K562 (cell line): ENCODE measurements around the gene WDR5B. TPM values are rescaled to one million over a fixed set of nuclear protein-coding genes. Genes with fewer than 3 reads are reported as not detected.

ENCODE experiments used
- CEBPG ChIP-seq, 3 experiments: fragments of 200-800 bp in 1 of 3; sonication (Bioruptor generic) in 1 of 3; sonication (generic) in 1 of 3; formaldehyde crosslinking in 1 of 3; IDR thresholded peaks in 2 of 3; conservative IDR thresholded peaks in 1 of 3; 2 replicates each; pipeline versions ENCODE4 v1.6.1 to v1.8.0; 2016 to 2022; ENCODE audit warnings: missing compliant biosample characterization in 2 of 3, missing genetic modification characterization in 2 of 3, mild to moderate bottlenecking in 1 of 3, missing genetic modification reagents in 1 of 3
- COPS2 ChIP-seq: fragments of 450-650 bp; conservative IDR thresholded peaks from 2 replicates; pipeline ENCODE4 v1.6.1; 2016; ENCODE audit warnings: mild to moderate bottlenecking, moderate library complexity
- CREM ChIP-seq: IDR thresholded peaks from 2 replicates; pipeline ENCODE4 v1.6.1; 2014; ENCODE audit warnings: antibody characterized with exemption, low read depth
- CTCF ChIP-seq, 3 experiments: IDR thresholded peaks in 2 of 3; conservative IDR thresholded peaks in 1 of 3; 2 replicates each; pipeline ENCODE4 v1.5.1; 2011 to 2012; ENCODE audit warnings: low read length in 3 of 3, mild to moderate bottlenecking in 3 of 3, control low read depth in 2 of 3, improper control_type of control experiment in 1 of 3, inconsistent platforms in 1 of 3, low read depth in 1 of 3, mixed read lengths in 1 of 3, moderate library complexity in 1 of 3; ENCODE audit not compliant: insufficient read depth in 2 of 3
- HCFC1 ChIP-seq: IDR thresholded peaks from 2 replicates; pipeline ENCODE4 v1.6.1; 2012; ENCODE audit warnings: low read depth, low read length, improper control_type of control experiment
- MBD2 ChIP-seq: sonication (generic); IDR thresholded peaks from 2 replicates; pipeline ENCODE4 v1.6.1; 2016; ENCODE audit warnings: low read depth, borderline replicate concordance
- MED1 ChIP-seq: sonication (generic); formaldehyde crosslinking; IDR thresholded peaks from 2 replicates; pipeline ENCODE4 v1.8.1; 2023; ENCODE audit warnings: missing genetic modification reagents, borderline replicate concordance
- MNT ChIP-seq, 2 experiments: fragments of 450-650 bp; conservative IDR thresholded peaks; 2 replicates each; pipeline ENCODE4 v1.6.1; 2017; ENCODE audit warnings: mild to moderate bottlenecking in 2 of 2, moderate library complexity in 2 of 2
- PATZ1 ChIP-seq: fragments of 250-450 bp; sonication (Bioruptor Pico); IDR thresholded peaks from 2 replicates; pipeline ENCODE4 v1.5.0; 2020; ENCODE audit warnings: mild to moderate bottlenecking, borderline replicate concordance
- PPARD ChIP-seq: fragments of 250-450 bp; sonication (Bioruptor Pico); IDR thresholded peaks from 2 replicates; pipeline ENCODE4 v1.8.0; 2022; ENCODE audit warnings: inconsistent platforms, mild to moderate bottlenecking, moderate library complexity
- RBFOX2 ChIP-seq: fragments of 200-400 bp; formaldehyde crosslinking; IDR thresholded peaks from 2 replicates; pipeline ENCODE4 v1.6.1; 2017; ENCODE audit warnings: low read depth, mild to moderate bottlenecking, low read length, moderate library complexity
- RBM17 ChIP-seq: fragments of 200-400 bp; formaldehyde crosslinking; IDR thresholded peaks from 2 replicates; pipeline ENCODE4 v1.6.1; 2017; ENCODE audit warnings: low read depth, mild to moderate bottlenecking, low read length, borderline replicate concordance
- SAFB ChIP-seq: fragments of 200-400 bp; formaldehyde crosslinking; IDR thresholded peaks from 2 replicates; pipeline ENCODE4 v1.6.1; 2017; ENCODE audit warnings: low read depth, low read length, borderline replicate concordance
- SMAD3 ChIP-seq: fragments of 450-650 bp; formaldehyde crosslinking; conservative IDR thresholded peaks from 2 replicates; pipeline ENCODE4 v1.4.0; 2020; ENCODE audit warnings: mild to moderate bottlenecking
- ZBTB2 ChIP-seq: fragments of 450-650 bp; IDR thresholded peaks from 2 replicates; pipeline ENCODE4 v1.6.1; 2016; ENCODE audit warnings: antibody characterized with exemption
- ZNF146 ChIP-seq: IDR thresholded peaks from one replicate; pipeline ENCODE4 v1.6.1; 2018; ENCODE audit warnings: missing compliant biosample characterization; ENCODE audit not compliant: unreplicated experiment
- ZNF274 ChIP-seq: IDR thresholded peaks from 2 replicates; pipeline ENCODE4 v1.6.1; 2011; ENCODE audit warnings: low read depth, mild to moderate bottlenecking, low read length, moderate library complexity, borderline replicate concordance
- ZNF436 ChIP-seq: fragments of 250-450, 450-650 bp; sonication (Bioruptor Pico); formaldehyde crosslinking; IDR thresholded peaks from 2 replicates; pipeline ENCODE4 v1.7.0; 2020; ENCODE audit warnings: mild to moderate bottlenecking
- ZNF561 ChIP-seq: fragments of 450-650 bp; formaldehyde crosslinking; conservative IDR thresholded peaks from 2 replicates; pipeline ENCODE4 v1.4.0; 2020; ENCODE audit warnings: mild to moderate bottlenecking, moderate library complexity
- ZSCAN29 ChIP-seq: fragments of 450-650 bp; IDR thresholded peaks from 2 replicates; pipeline ENCODE4 v1.6.1; 2017
- polyA plus RNA-seq, 8 experiments: library from polyadenylated mRNA; depleted of rRNA in 4 of 8; stranded (reverse) in 5 of 8; unstranded in 3 of 8; fragments of >200 nt; fragmentation: Nextera tagmentation in 2 of 8; fragmentation: Illumina TruSeq in 1 of 8; extraction: Ambion mirVana in 2 of 8; extraction: Trizol in 1 of 8; gene quantifications; 2 replicates each; pipeline versions ENCODE4 v1.2.1 to v1.2.3, GENCODE V29; 2011 to 2014; ENCODE audit warnings: inconsistent platforms in 1 of 8, missing spikeins in 1 of 8
- total RNA-seq, 7 experiments: library from RNA; depleted of rRNA in 6 of 7; stranded (reverse); fragments of >200 nt in 6 of 7; fragmentation: Illumina TruSeq in 2 of 7; extraction: Trizol in 2 of 7; gene quantifications; 2 replicates each; pipeline versions ENCODE4 v1.2.1 to v1.2.3, GENCODE V29; 2011 to 2021; ENCODE audit warnings: low replicate concordance in 1 of 7

WDR5B gene
- total and polyA plus RNA-seq, 9 of the 15 experiments (the other 6 are each of a cell fraction or from before 2014, with no cell fraction given) = 2.8 to 10.1 (median 4.2) TPM

- TF ChIP-seq PATZ1 (CRISPR knock-in tag) = no peak
- TF ChIP-seq RBFOX2 = peak; percentile 93
- TF ChIP-seq ZNF274 = no peak
- TF ChIP-seq ZSCAN29 = no peak
- TF ChIP-seq PPARD (CRISPR knock-in tag) = no peak
- TF ChIP-seq CTCF (IDR thresholded peaks at IDR 0.05 in 2 of 3, conservative IDR thresholded peaks at IDR 0.05 in 1 of 3; ENCODE audit: insufficient read depth in 2 of 3, low read depth in 1 of 3, low read length in 3 of 3) = peak; percentile 62 to 82 (median 65)
- TF ChIP-seq HCFC1 = peak; percentile 37
- no peak for TF ChIP-seq MED1 (CRISPR knock-in tag)
- TF ChIP-seq MBD2 = peak; percentile 66
- TF ChIP-seq CEBPG (CRISPR knock-in tag; IDR thresholded peaks at IDR 0.05) = no peak
- TF ChIP-seq CEBPG (tag; conservative IDR thresholded peaks at IDR 0.05 in 1 of 2, IDR thresholded peaks at IDR 0.05 in 1 of 2) = no peak
- TF ChIP-seq CREM = peak; percentile 93
- TF ChIP-seq ZNF146 = no peak
- TF ChIP-seq SAFB = peak; percentile 44; the same call in 1 of the 2 replicates
- TF ChIP-seq SMAD3 (CRISPR knock-in tag) = no peak
- no peak for TF ChIP-seq ZNF436 (CRISPR knock-in tag)
- TF ChIP-seq COPS2 = no peak
- TF ChIP-seq RBM17 = no peak
- TF ChIP-seq ZBTB2 = peak; percentile 55; the same call in 1 of the 2 replicates
- TF ChIP-seq MNT (conservative IDR thresholded peaks at IDR 0.05) = peak; percentile 81 to 90
- no peak for TF ChIP-seq ZNF561 (CRISPR knock-in tag)
Measured at GRCh38 chr3:122383771-122384697, 31.8 kb downstream of the WDR5B start, which contains the start of gene FAM162A (continued).
